ENCODE measurements around the gene LHX3. TPM values are rescaled to one million over a fixed set of nuclear protein-coding genes. Genes with fewer than 3 reads are reported as not detected.

The LHX3 gene
- total and polyA plus RNA-seq, 2 of the 4 experiments (the other 2 are of a cell fraction) = not detected

- no peaks in the 10 kb centered on the region for H3K4me1 ChIP-seq (ENCODE audit: control insufficient read depth, insufficient read depth, low read length)
- H3K14ac ChIP-seq (replicated peaks; ENCODE audit: low read depth, low read length) = no peak overlapping the region
- no peak overlapping the region for H3K23ac ChIP-seq (ENCODE audit: low read depth, low read length)
- H4K5ac ChIP-seq (ENCODE audit: low read depth, low read length) = no peak overlapping the region
- 96% methylated on average over 4 of the region's 17 CpGs; no CpG with 5 or more reads in 1 of the 2 experiments for WGBS, 2 experiments (ENCODE audit: extremely low coverage in 2 of 2, insufficient read length in 1 of 2)
- ATAC-seq (ENCODE audit: low read depth) (no peak), DNase-seq (no peak)
- no peak overlapping the region for H2AK5ac ChIP-seq (ENCODE audit: low read depth, low read length)
- H2AFZ ChIP-seq (replicated peaks; ENCODE audit: low read length, poor library complexity) = no peak overlapping the region
- no peak overlapping the region for H3K4me3 ChIP-seq (ENCODE audit: insufficient read depth, low read depth, low read length)
- no peak overlapping the region for H3K56ac ChIP-seq (ENCODE audit: extremely low read depth, insufficient read depth, low read length)
- in situ Hi-C loops (cut with MboI; ENCODE audit: low sequenced_read_pairs) (no loop called here), dilution Hi-C loops (cut with HindIII; ENCODE audit: low sequenced_read_pairs, unreplicated experiment) (no loop called here), intact Hi-C loops (cut with micrococcal nuclease) (no loop called here)
- no peaks in the 10 kb centered on the region for H3K27me3 ChIP-seq (ENCODE audit: control insufficient read depth, insufficient read depth, low read length)
- H4K91ac ChIP-seq (ENCODE audit: insufficient read depth, low read depth, low read length) = no peak overlapping the region
- H3K4me2 ChIP-seq (ENCODE audit: low read depth, low read length) = no peak overlapping the region
- H3K79me1 ChIP-seq (ENCODE audit: low read depth in 1 of 2, low read length in 2 of 2) = peaks cover 7 to 31% of the 10 kb centered on the region in 2 experiments
- H2BK120ac ChIP-seq (ENCODE audit: low read depth, low read length) = no peak overlapping the region
- TF ChIP-seq MAZ (IDR thresholded peaks at IDR 0.05; ENCODE audit: borderline replicate concordance, low read depth, low read length) (no peak), POLR2A (IDR thresholded peaks at IDR 0.05; ENCODE audit: low read depth, low read length) (no peak), CHD1 (IDR thresholded peaks at IDR 0.05; ENCODE audit: low read depth, low read length) (no peak), RFX5 (IDR thresholded peaks at IDR 0.05; ENCODE audit: low read depth, low read length) (no peak), RCOR1 (IDR thresholded peaks at IDR 0.05; ENCODE audit: insufficient replicate concordance, low read length) (no peak), MAFK (IDR thresholded peaks at IDR 0.05; ENCODE audit: low read depth, low read length) (no peak), CEBPB (IDR thresholded peaks at IDR 0.05; ENCODE audit: low read depth, low read length) (no peak), NFE2L2 (IDR thresholded peaks at IDR 0.05; ENCODE audit: low read depth, low read length) (no peak), BHLHE40 (IDR thresholded peaks at IDR 0.05; ENCODE audit: low read depth, low read length) (no peak)
- ChIA-PET POLR2A (ENCODE audit: unreplicated experiment) (no interaction called here), CTCF (no interaction called here)
- 0 out of 2 replicates have a peak, but pooled peaks cover 3% of the 10 kb centered on the region for H3K9me1 ChIP-seq (ENCODE audit: insufficient read depth, low read length)
- no peak overlapping the region for H2BK5ac ChIP-seq (ENCODE audit: low read depth, low read length, poor library complexity, severe bottlenecking)
- BruUV-seq (replicated peaks) = no TSS peak
- no peak overlapping the region for H3K4ac ChIP-seq (ENCODE audit: low read depth, low read length)
- H3K36me3 ChIP-seq (ENCODE audit: control insufficient read depth, insufficient read depth, low read length) = peaks cover 9% of the 10 kb centered on the region
- peaks cover 33% of the 10 kb centered on the region for H4K20me1 ChIP-seq (ENCODE audit: insufficient read depth, low read length)
- H2BK20ac ChIP-seq (ENCODE audit: low read depth, low read length) = no peak overlapping the region
- H4K8ac ChIP-seq (ENCODE audit: low read depth in 2 of 2, low read length in 2 of 2) = no peak overlapping the region
- H2AK9ac ChIP-seq (replicated peaks; ENCODE audit: low read depth, low read length, poor library complexity) = no peak overlapping the region
- no peaks in the 10 kb centered on the region for H3K9me3 ChIP-seq (ENCODE audit: control insufficient read depth, insufficient read depth, low read length)
- no peak overlapping the region for H2BK15ac ChIP-seq (ENCODE audit: low read depth, low read length)
- H3K27ac ChIP-seq (ENCODE audit: insufficient read depth, low read length) = no peak overlapping the region
- no peak overlapping the region for H3K18ac ChIP-seq (ENCODE audit: low read depth, low read length)
- H3K9ac ChIP-seq (ENCODE audit: low read depth, low read length) = no peak overlapping the region
Observed at GRCh38 chr9:136235171-136235570, 30.2 kb upstream of the LHX3 start.

Data from IMR-90 (cell line).